Caco-2 (cell line): ENCODE measurements around the gene TTC28. TPM values are rescaled to one million over a fixed set of nuclear protein-coding genes. Genes with fewer than 3 reads are reported as not detected.
"Not testable (repeated sequence)": the region's sequence is repeated elsewhere in the genome, so short reads cannot be mapped to it uniquely, and the experiment has no call there.

Experiments used
- BruUV-seq: library from RNA; stranded (reverse); fragments of 400-500 nt; replicated peaks from 2 replicates; lab custom pipeline; 2021; lab: Mats Ljungman, UMichigan
- CTCF ChIA-PET: fragments of 300-600 bp; sonication (Branson Sonifier 250); formaldehyde crosslinking; loops from one replicate; lab custom pipeline; 2022; ENCODE audit warnings: antibody characterized with exemption; lab: Charles Lee
- POLR2A ChIA-PET: fragments of 300-600 bp; sonication (Branson Sonifier 250); formaldehyde crosslinking; loops from one replicate; lab custom pipeline; 2022; ENCODE audit warnings: antibody characterized with exemption; lab: Charles Lee
- DNase-seq, 2 experiments: peaks; one replicate each; pipeline versions ENCODE4 v3.0.0 to v3.0.0-alpha.2; 2020 to 2022
- H3K27me3 ChIP-seq: replicated peaks from 2 replicates; pipeline ENCODE4 v1.6.0; 2011; ENCODE audit warnings: low read length; ENCODE audit not compliant: control insufficient read depth, insufficient read depth
- H3K36me3 ChIP-seq: 2 replicates; pipeline ENCODE4 v1.5.1; 2011; ENCODE audit warnings: low read length; ENCODE audit not compliant: control insufficient read depth, insufficient read depth
- H3K4me1 ChIP-seq: fragments of 250-450 bp; sonication (Bioruptor Pico); 2 replicates; pipeline ENCODE4 v1.5.1; 2020; ENCODE audit warnings: mild to moderate bottlenecking
- H3K4me3 ChIP-seq: 2 replicates; pipeline ENCODE4 v1.5.1; 2011; ENCODE audit warnings: low read depth, mild to moderate bottlenecking, control low read depth, low read length
- H3K9me3 ChIP-seq: fragments of 250-450 bp; sonication (Bioruptor Pico); 2 replicates; pipeline ENCODE4 v1.5.1; 2020; ENCODE audit warnings: mild to moderate bottlenecking, moderate library complexity
- H3K27ac Mint-ChIP-seq: one replicate; pipeline ENCODE4 v1.8.0; 2022; ENCODE audit warnings: mixed read lengths; ENCODE audit not compliant: unreplicated experiment
- H3K27me3 Mint-ChIP-seq: one replicate; pipeline ENCODE4 v1.8.0; 2022; ENCODE audit warnings: mixed read lengths; ENCODE audit not compliant: insufficient read depth, unreplicated experiment
- H3K36me3 Mint-ChIP-seq: one replicate; pipeline ENCODE4 v1.8.0; 2022; ENCODE audit warnings: mild to moderate bottlenecking, mixed read lengths; ENCODE audit not compliant: insufficient read depth, unreplicated experiment
- H3K4me1 Mint-ChIP-seq: one replicate; pipeline ENCODE4 v1.8.0; 2022; ENCODE audit warnings: low read depth, mixed read lengths; ENCODE audit not compliant: unreplicated experiment
- H3K4me3 Mint-ChIP-seq: one replicate; pipeline ENCODE4 v1.8.0; 2022; ENCODE audit warnings: mild to moderate bottlenecking, moderate library complexity, mixed read lengths; ENCODE audit not compliant: unreplicated experiment
- H3K9me3 Mint-ChIP-seq: one replicate; pipeline ENCODE4 v1.8.0; 2022; ENCODE audit warnings: mixed read lengths; ENCODE audit not compliant: unreplicated experiment
- intact Hi-C: fragments of 100-400 bp; cut with micrococcal nuclease; formaldehyde crosslinking; loops from one replicate; pipeline ENCODE4 v1.10.0; 2022; ENCODE audit not compliant: unreplicated experiment
- total RNA-seq: library from RNA; stranded (reverse); gene quantifications from 2 replicates; pipeline ENCODE4 v1.2.3, GENCODE V29; 2022
- TF ChIP-seq, protein P1 (sequence below), 2 experiments: fragments of 200-600 bp in 1 of 2; IDR thresholded peaks; 1 replicate in 1 of 2; 2 replicates in 1 of 2; pipeline versions ENCODE4 v1.5.1 to v1.8.0; 2011 to 2022; ENCODE audit warnings: antibody characterized with exemption in 1 of 2, control low read depth in 1 of 2, inconsistent platforms in 1 of 2, low read depth in 1 of 2, low read length in 1 of 2, mild to moderate bottlenecking in 1 of 2, moderate library complexity in 1 of 2; ENCODE audit not compliant: insufficient read depth in 1 of 2, severe bottlenecking in 1 of 2, unreplicated experiment in 1 of 2

Gene TTC28
- total RNA-seq, 1 experiment from 2014 or later: 12.0 TPM

DNA sequence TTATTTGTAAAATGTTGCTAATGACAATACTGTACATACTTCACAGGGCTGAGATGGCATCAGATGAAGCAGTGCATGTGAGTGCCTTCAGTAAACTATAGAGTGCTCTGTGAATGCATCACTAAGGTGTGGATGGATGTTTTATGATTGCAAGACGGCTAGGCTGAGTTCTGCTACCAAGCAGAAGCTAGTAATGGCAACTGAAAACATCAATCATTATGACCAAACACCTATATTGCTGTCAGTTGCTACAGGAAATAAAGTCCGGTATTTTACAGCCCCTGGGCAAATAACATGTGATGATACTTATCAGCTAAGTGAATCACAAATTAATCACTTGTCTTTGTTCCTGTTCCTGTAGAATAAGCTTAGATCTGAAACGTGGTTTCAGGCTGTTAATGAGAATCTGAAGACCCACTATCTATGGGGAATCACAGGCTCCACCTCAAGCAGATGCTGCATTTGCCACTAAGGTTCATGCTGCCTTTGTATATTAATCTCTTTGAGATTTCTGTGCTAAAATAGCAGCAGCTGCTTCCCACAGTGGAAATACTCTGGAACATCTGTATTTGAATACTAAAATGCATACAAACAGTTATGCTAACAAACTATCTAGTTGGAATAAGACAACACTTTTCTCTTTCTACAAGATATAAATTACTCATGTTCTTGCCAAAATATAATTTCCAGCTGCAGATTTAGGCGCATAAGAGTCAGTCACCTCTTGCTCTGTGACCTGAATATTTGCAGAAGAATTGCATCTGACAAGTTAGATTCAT lies 506.6 kb downstream of the TTC28 start:
- TF ChIP-seq, protein P1, sequence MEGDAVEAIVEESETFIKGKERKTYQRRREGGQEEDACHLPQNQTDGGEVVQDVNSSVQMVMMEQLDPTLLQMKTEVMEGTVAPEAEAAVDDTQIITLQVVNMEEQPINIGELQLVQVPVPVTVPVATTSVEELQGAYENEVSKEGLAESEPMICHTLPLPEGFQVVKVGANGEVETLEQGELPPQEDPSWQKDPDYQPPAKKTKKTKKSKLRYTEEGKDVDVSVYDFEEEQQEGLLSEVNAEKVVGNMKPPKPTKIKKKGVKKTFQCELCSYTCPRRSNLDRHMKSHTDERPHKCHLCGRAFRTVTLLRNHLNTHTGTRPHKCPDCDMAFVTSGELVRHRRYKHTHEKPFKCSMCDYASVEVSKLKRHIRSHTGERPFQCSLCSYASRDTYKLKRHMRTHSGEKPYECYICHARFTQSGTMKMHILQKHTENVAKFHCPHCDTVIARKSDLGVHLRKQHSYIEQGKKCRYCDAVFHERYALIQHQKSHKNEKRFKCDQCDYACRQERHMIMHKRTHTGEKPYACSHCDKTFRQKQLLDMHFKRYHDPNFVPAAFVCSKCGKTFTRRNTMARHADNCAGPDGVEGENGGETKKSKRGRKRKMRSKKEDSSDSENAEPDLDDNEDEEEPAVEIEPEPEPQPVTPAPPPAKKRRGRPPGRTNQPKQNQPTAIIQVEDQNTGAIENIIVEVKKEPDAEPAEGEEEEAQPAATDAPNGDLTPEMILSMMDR (IDR thresholded peaks at IDR 0.05; ENCODE audit: insufficient read depth in 1 of 2, low read depth in 1 of 2, low read length in 1 of 2, severe bottlenecking in 1 of 2, unreplicated experiment in 1 of 2): no peak
- no peaks in the 10 kb centered on the region for H3K36me3 ChIP-seq
- POLR2A ChIA-PET: interaction anchor here (0.6 kb wide), 1 partner anchor 63 kb away, joined by 3 read pairs; no protein-coding TSS in a partner anchor
- DNase-seq: no peak
- intact Hi-C loops: no loop called here
- no peak overlapping the region for H3K4me3 ChIP-seq
- BruUV-seq: no TSS peak
- no peaks in the 10 kb centered on the region for H3K9me3 ChIP-seq
- Mint-ChIP-seq H3K27me3 (peaks cover 7% of the 10 kb centered on the region), H3K4me3 (no peak overlapping the region), H3K9me3 (no peaks in the 10 kb centered on the region), H3K27ac (no peak overlapping the region), H3K36me3 (no peaks in the 10 kb centered on the region), H3K4me1 (no peaks in the 10 kb centered on the region)
- no peaks in the 10 kb centered on the region for H3K27me3 ChIP-seq
- CTCF ChIA-PET: no interaction called here
- H3K4me1 ChIP-seq: no peaks in the 10 kb centered on the region

DNA sequence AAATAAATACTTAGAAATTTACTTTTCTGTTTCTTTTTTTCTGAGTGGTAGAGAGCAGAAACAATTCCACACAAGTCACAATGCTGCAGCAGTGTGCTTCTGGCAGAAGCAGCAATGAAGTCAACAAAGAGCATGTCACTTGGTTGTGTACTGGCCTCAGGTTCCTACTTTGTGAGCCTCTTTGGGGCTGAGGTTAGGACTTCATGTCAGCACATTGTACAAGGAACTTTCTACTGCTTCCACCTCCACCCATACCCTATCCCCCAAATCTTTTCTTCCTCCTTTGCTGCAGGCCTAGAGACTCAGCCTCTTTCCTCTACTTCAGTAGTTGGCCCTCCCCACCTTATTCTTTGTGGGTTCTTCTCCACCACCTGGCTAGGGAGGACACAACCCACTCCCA lies 507.9 kb downstream of the TTC28 start:
- Histone ChIP-seq H3K9me3 (no peaks in the 10 kb centered on the region), H3K36me3 (no peaks in the 10 kb centered on the region), H3K4me1 (no peaks in the 10 kb centered on the region), H3K4me3 (no peak overlapping the region), H3K27me3 (no peaks in the 10 kb centered on the region)
- ChIA-PET CTCF (no interaction called here), POLR2A (no interaction called here)
- H3K27me3 Mint-ChIP-seq: peaks cover under 1% of the 10 kb centered on the region
- no peak for DNase-seq
- intact Hi-C loops: no loop called here
- H3K9me3 Mint-ChIP-seq: no peaks in the 10 kb centered on the region
- no peaks in the 10 kb centered on the region for H3K36me3 Mint-ChIP-seq
- no peak overlapping the region for H3K4me3 Mint-ChIP-seq
- BruUV-seq: no TSS peak
- no peak overlapping the region for H3K27ac Mint-ChIP-seq
- no peaks in the 10 kb centered on the region for H3K4me1 Mint-ChIP-seq
- TF ChIP-seq, protein P1 (IDR thresholded peaks at IDR 0.05; ENCODE audit: insufficient read depth in 1 of 2, low read depth in 1 of 2, low read length in 1 of 2, severe bottlenecking in 1 of 2, unreplicated experiment in 1 of 2): no peak

DNA sequence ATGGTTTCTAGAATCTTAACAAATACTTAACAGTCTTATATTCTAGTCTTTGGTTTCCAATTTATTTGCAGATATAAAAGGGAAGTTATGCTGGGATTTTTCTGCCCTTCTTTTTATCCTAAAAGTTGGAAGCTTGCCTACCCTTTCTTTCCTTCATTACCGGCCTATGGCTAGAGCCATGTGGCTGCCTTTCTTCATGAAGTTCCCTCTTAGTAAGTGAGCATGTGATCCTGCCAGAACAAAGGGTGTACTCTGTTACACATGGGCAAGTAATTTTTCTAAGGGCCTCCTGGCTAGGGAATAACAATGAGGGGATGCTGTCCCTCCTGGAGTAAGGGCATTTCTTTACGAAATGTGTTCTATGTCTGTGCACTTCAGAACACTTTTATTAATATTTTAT lies 508.5 kb downstream of the TTC28 start:
- H3K4me3 Mint-ChIP-seq: no peak overlapping the region

DNA sequence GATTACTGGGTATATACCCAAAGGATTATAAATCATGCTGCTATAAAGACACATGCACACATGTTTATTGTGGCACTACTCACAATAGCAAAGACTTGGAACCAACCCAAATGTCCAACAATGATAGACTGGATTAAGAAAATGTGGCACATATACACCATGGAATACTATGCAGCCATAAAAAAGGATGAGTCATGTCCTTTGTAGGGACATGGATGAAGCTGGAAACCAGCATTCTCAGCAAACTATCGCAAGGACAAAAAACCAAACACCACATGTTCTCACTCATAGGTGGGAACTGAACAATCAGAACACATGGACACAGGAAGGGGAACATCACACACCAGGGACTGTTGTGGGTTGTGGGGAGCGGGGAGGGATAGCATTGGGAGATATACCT lies 510.3 kb downstream of the TTC28 start:
- not testable (repeated sequence) for H3K4me3 ChIP-seq

More for the DNA sequence above, 508.5 kb downstream of the TTC28 start:
- no peaks in the 10 kb centered on the region for H3K9me3 Mint-ChIP-seq
- no peaks in the 10 kb centered on the region for H3K9me3 ChIP-seq
- no peaks in the 10 kb centered on the region for H3K4me1 ChIP-seq
- CTCF ChIA-PET: no interaction called here
- POLR2A ChIA-PET: no interaction called here
- H3K4me3 ChIP-seq: no peak overlapping the region
- H3K27me3 Mint-ChIP-seq: peaks cover 4% of the 10 kb centered on the region
- DNase-seq: no peak
- no peak overlapping the region for H3K27ac Mint-ChIP-seq
- H3K4me1 Mint-ChIP-seq: no peaks in the 10 kb centered on the region
- intact Hi-C loops: no loop called here
- no TSS peak for BruUV-seq
- TF ChIP-seq, protein P1 (IDR thresholded peaks at IDR 0.05; ENCODE audit: insufficient read depth in 1 of 2, low read depth in 1 of 2, low read length in 1 of 2, severe bottlenecking in 1 of 2, unreplicated experiment in 1 of 2): no peak
- H3K36me3 Mint-ChIP-seq: no peaks in the 10 kb centered on the region
- no peaks in the 10 kb centered on the region for H3K27me3 ChIP-seq
- H3K36me3 ChIP-seq: no peaks in the 10 kb centered on the region

More for the DNA sequence above, 510.3 kb downstream of the TTC28 start:
- H3K36me3 ChIP-seq, H3K36me3 Mint-ChIP-seq, H3K27ac Mint-ChIP-seq, H3K27me3 ChIP-seq, H3K9me3 Mint-ChIP-seq, CTCF ChIA-PET, DNase-seq, POLR2A ChIA-PET, H3K4me1 Mint-ChIP-seq, intact Hi-C loops, BruUV-seq, H3K4me3 Mint-ChIP-seq, H3K4me1 ChIP-seq, H3K27me3 Mint-ChIP-seq, H3K9me3 ChIP-seq: not testable (repeated sequence)
